GM20000 (cell line): ENCODE data around the gene GARIN3.

Source experiments
- DNase-seq: peaks from one replicate; pipeline ENCODE4 v3.0.0; 2012; ENCODE audit warnings: low spot score
- TF ChIP-seq, protein P1 (sequence below): IDR thresholded peaks from 2 replicates; pipeline ENCODE4 v1.5.1; 2012; ENCODE audit warnings: mild to moderate bottlenecking, control low read depth; ENCODE audit errors: extremely low read depth, missing control alignments

GARIN3 gene

DNA sequence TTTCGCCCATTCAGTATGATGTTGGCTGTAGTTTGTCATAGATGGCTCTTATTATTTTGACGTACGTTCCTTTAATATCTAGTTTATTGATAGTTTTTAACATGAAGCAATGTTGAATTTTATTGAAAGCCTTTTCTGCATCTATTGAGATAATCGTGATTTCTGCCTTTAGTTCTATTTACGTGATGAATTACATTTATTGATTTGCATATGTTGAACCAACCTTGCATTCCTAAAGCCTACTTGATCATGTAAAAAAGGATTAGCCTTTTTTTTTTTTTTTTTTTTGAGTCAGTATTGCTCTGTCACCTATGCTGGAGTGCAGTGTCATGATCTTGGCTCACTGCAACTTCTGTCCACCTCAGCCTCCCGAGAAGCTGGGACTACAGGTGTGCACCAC is 39.6 kb upstream of the GARIN3 start:
- no peak for DNase-seq
- TF ChIP-seq, protein P1, sequence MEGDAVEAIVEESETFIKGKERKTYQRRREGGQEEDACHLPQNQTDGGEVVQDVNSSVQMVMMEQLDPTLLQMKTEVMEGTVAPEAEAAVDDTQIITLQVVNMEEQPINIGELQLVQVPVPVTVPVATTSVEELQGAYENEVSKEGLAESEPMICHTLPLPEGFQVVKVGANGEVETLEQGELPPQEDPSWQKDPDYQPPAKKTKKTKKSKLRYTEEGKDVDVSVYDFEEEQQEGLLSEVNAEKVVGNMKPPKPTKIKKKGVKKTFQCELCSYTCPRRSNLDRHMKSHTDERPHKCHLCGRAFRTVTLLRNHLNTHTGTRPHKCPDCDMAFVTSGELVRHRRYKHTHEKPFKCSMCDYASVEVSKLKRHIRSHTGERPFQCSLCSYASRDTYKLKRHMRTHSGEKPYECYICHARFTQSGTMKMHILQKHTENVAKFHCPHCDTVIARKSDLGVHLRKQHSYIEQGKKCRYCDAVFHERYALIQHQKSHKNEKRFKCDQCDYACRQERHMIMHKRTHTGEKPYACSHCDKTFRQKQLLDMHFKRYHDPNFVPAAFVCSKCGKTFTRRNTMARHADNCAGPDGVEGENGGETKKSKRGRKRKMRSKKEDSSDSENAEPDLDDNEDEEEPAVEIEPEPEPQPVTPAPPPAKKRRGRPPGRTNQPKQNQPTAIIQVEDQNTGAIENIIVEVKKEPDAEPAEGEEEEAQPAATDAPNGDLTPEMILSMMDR, result no peak

DNA sequence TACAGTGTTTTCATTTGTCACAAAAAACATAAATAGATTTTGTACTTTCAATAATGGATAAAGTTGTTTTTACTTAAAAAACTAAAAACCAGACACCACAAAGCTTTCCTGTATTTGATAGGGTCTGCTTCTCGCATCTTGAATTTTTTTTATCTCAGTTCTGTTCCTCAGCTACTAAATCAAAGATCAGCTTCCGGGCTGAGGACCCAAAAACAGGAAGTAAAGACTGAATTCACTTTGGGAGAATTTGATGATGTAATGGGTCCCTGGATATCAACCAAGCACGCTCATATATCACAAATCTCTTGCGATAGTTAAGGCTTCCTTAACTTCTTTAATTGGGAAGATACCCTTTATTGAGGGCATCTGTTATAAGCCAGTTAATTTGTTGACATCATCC is 38.7 kb upstream of the GARIN3 start:
- TF ChIP-seq, protein P1, result no peak
- no peak for DNase-seq

DNA sequence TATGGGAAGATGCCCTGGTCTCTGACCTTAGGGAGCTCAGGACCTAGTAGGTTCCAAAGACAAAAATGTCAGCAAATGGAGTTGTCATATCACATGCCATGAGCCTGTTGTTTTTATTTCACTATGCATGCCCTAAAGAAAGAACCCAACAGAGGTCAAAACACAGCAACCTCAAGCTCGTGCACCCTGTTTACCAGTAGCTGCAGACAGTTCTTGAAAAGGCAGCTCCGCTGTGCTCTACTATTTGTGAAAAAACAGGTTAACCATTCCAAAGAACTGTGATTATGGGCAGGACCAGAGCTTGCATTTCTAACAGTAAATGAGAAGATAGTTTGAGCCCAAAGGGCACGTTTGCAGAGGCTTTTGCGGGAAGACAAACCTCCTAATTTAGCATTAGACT is 37.4 kb upstream of the GARIN3 start:
- no peak for DNase-seq
- TF ChIP-seq, protein P1, result no peak

GRCh38 chr5:157201857-157202256 is 35.8 kb upstream of the GARIN3 start:
- no peak for DNase-seq
- TF ChIP-seq, protein P1, result no peak

DNA sequence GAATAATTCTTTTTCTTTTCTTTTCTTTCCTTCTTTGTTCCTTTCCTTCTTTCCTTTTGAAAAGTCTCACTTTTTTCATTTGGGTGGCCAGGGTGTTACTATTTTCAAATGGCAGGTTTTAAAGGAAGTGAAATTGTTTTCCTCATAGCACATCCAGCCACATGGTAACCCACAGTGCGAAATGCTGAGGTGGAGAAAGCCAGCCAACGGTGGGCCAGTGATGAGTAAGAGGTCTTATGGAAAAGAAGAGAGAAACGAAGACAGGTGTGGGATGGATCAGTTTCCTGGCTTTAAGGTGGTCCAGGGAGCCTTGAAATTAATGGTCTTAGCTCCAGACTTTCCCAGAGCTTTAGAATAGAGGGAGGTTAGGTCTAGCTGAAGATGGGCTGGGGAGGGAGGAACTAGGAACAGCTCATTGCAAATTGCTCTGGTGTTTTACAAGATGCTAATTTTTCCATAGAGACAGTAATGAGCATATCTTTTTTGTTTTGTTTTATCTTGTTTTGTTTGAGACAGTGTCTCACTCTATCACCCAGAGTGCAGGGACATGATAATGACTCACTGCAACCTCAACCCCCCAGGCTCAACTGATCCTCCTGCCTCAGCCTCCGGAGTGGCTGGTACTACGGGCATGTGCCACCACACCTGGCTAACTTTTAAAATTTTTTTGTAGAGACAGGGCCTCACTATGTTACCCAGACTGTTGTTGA is 32.4 kb upstream of the GARIN3 start:
- DNase-seq, result no peak
- TF ChIP-seq, protein P1, result no peak

- no peak for DNase-seq
Observed at GRCh38 chr5:157197086-157197485, 31.0 kb upstream of the GARIN3 start.

DNA sequence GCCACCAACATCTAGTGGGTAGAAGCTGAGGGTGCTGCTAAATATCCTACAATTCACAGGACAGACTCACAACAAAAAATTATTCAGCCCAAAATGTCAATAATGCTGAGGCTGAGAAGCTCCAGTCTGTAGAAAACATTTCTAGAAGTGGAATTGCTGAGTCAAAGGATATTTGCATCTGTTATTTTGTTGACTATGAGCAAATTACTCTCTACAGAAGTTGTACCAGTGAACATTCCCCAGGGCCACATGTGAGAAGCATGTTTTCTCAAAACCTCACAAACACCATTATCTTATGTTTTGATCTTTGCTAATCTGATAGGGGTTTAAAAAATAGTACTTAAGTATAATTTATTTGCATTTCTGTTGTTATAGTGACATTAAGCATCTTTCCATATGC is 30.0 kb upstream of the GARIN3 start:
- DNase-seq, result no peak
- TF ChIP-seq, protein P1, result no peak

More at GRCh38 chr5:157197086-157197485, 31.0 kb upstream of the GARIN3 start:
- TF ChIP-seq, protein P1, result no peak
